Measurements from ENCODE around the gene KAZN.

- TF ChIP-seq CTCF (IDR thresholded peaks at IDR 0.05) (no peak), JUN (IDR thresholded peaks at IDR 0.05) (no peak), POLR2A (IDR thresholded peaks at IDR 0.05; ENCODE audit: low read length) (no peak), KDM1A (IDR thresholded peaks at IDR 0.05; ENCODE audit: low read depth) (no peak), CHD2 (IDR thresholded peaks at IDR 0.05; ENCODE audit: low read length, partially characterized antibody) (no peak), REST (IDR thresholded peaks at IDR 0.05) (no peak), RFX5 (IDR thresholded peaks at IDR 0.05) (no peak), SREBF2 (IDR thresholded peaks at IDR 0.05) (no peak), NR3C1 (IDR thresholded peaks at IDR 0.05) (no peak), ATOH8 (CRISPR knock-in tag; IDR thresholded peaks at IDR 0.05; ENCODE audit: low read depth) (no peak), POLR2AphosphoS2 (conservative IDR thresholded peaks at IDR 0.05; ENCODE audit: low read length) (no peak), ESRRA (IDR thresholded peaks at IDR 0.05; ENCODE audit: borderline replicate concordance, low read length) (no peak), JUNB (IDR thresholded peaks at IDR 0.05) (no peak), FOXS1 (CRISPR knock-in tag; IDR thresholded peaks at IDR 0.05) (no peak)
Observed at GRCh38 chr1:14681182-14681581, 82.7 kb downstream of the KAZN start.

Measured in A549 (cell line).